PC-9 (cell line): ENCODE data around the gene ZEB2. TPM values are rescaled to one million over a fixed set of nuclear protein-coding genes. Genes with fewer than 3 reads are reported as not detected.

Experiments
- BruUV-seq: library from RNA; stranded (reverse); fragments of 400-500 nt; replicated peaks from 2 replicates; lab custom pipeline; 2021; lab: Mats Ljungman, UMichigan
- CTCF ChIA-PET: fragments of 300-600 bp; sonication (Branson Sonifier 250); formaldehyde crosslinking; loops from one replicate; lab custom pipeline; 2022; ENCODE audit warnings: antibody characterized with exemption; lab: Charles Lee
- POLR2A ChIA-PET: fragments of 300-600 bp; sonication (Branson Sonifier 250); formaldehyde crosslinking; loops from one replicate; lab custom pipeline; 2022; ENCODE audit warnings: antibody characterized with exemption; ENCODE audit not compliant: unreplicated experiment; lab: Charles Lee
- DNase-seq, 2 experiments: peaks; one replicate each; pipeline versions ENCODE4 v3.0.0 to v3.0.0-alpha.2; 2015 to 2022; ENCODE audit warnings: mixed read lengths in 1 of 2
- H2AFZ ChIP-seq: fragments of 200-600 bp; sonication (generic); 2 replicates; pipeline ENCODE4 v1.8.1; 2017; ENCODE audit warnings: antibody characterized with exemption
- H3F3A ChIP-seq: fragments of 200-600 bp; sonication (generic); 2 replicates; pipeline ENCODE4 v1.8.1; 2017; ENCODE audit warnings: antibody characterized with exemption, mild to moderate bottlenecking, low read depth; ENCODE audit not compliant: insufficient read depth
- H3K27ac ChIP-seq: fragments of 200-600 bp; sonication (generic); 2 replicates; pipeline ENCODE4 v1.6.1; 2016; ENCODE audit warnings: mixed run types
- H3K27me3 ChIP-seq: fragments of 200-600 bp; sonication (generic); 2 replicates; pipeline ENCODE4 v1.6.1; 2016; ENCODE audit warnings: low read depth, mixed run types; ENCODE audit not compliant: insufficient read depth
- H3K36me3 ChIP-seq: fragments of 200-600 bp; sonication (generic); 2 replicates; pipeline ENCODE4 v1.6.1; 2016; ENCODE audit warnings: low read depth, mixed run types
- H3K4me1 ChIP-seq: fragments of 200-600 bp; sonication (generic); replicated peaks from 2 replicates; pipeline ENCODE4 v1.6.1; 2016; ENCODE audit warnings: mixed run types; ENCODE audit not compliant: insufficient read depth
- H3K4me2 ChIP-seq: fragments of 200-600 bp; sonication (generic); 2 replicates; pipeline ENCODE4 v1.6.1; 2017; ENCODE audit warnings: mixed run types
- H3K4me3 ChIP-seq: fragments of 200-600 bp; sonication (generic); 2 replicates; pipeline ENCODE4 v1.6.1; 2016; ENCODE audit warnings: mixed run types
- H3K79me2 ChIP-seq: fragments of 200-600 bp; sonication (generic); 2 replicates; pipeline ENCODE4 v1.6.1; 2017; ENCODE audit warnings: low read depth, mixed run types
- H3K9me2 ChIP-seq: fragments of 200-600 bp; sonication (generic); 2 replicates; pipeline ENCODE4 v1.8.1; 2017; ENCODE audit warnings: mild to moderate bottlenecking; ENCODE audit not compliant: insufficient read depth
- H3K9me3 ChIP-seq: fragments of 200-600 bp; sonication (generic); 2 replicates; pipeline ENCODE4 v1.8.1; 2016; ENCODE audit warnings: low read depth; ENCODE audit not compliant: insufficient read depth
- H4K20me1 ChIP-seq: fragments of 200-600 bp; sonication (generic); 2 replicates; pipeline ENCODE4 v1.8.1; 2017; ENCODE audit not compliant: insufficient read depth
- EZH2 ChIP-seq: fragments of 200-600 bp; sonication (generic); IDR thresholded peaks from 2 replicates; pipeline ENCODE4 v1.8.0; 2017; ENCODE audit warnings: antibody characterized with exemption, low read depth
- intact Hi-C: fragments of 100-400 bp; cut with micrococcal nuclease; formaldehyde crosslinking; loops from one replicate; pipeline ENCODE4 v1.10.0; 2022; ENCODE audit not compliant: unreplicated experiment
- total RNA-seq: library from RNA; stranded (reverse); gene quantifications from 2 replicates; pipeline ENCODE4 v1.2.3, GENCODE V29; 2021
- TF ChIP-seq, protein P1 (sequence below): fragments of 200-600 bp; sonication (generic); conservative IDR thresholded peaks from 2 replicates; pipeline ENCODE4 v1.6.1; 2017; ENCODE audit warnings: mixed run types, antibody characterized with exemption, mild to moderate bottlenecking, moderate library complexity

The ZEB2 gene
- total RNA-seq, 1 experiment from 2014 or later, result 0.09 TPM

DNA sequence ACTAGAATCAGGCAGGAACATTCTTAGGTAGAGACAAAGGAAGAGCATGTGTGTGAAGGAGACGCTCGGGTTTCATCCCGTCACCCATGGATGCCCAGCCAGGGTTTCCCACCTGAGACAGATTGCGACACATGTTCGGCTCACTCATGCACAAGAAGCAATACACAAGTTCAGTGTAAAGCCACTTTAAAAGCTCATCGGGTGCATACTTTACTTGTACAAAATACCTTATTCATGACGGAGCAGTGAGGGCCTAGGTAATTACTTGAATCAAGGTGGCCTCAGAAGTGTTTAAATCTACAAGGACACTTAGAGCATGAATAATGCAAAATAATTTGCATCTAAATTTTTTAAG is 42.0 kb downstream of the ZEB2 start:
- H3K27ac ChIP-seq, result no peak overlapping the region
- peaks cover 20% of the 10 kb centered on the region for H3K4me1 ChIP-seq
- H3K79me2 ChIP-seq, result no peaks in the 10 kb centered on the region
- ChIA-PET CTCF (no interaction called here), POLR2A (no interaction called here)
- no peaks in the 10 kb centered on the region for H3K9me2 ChIP-seq
- no peaks in the 10 kb centered on the region for H4K20me1 ChIP-seq
- TF ChIP-seq EZH2, result no peak
- TF ChIP-seq, protein P1, sequence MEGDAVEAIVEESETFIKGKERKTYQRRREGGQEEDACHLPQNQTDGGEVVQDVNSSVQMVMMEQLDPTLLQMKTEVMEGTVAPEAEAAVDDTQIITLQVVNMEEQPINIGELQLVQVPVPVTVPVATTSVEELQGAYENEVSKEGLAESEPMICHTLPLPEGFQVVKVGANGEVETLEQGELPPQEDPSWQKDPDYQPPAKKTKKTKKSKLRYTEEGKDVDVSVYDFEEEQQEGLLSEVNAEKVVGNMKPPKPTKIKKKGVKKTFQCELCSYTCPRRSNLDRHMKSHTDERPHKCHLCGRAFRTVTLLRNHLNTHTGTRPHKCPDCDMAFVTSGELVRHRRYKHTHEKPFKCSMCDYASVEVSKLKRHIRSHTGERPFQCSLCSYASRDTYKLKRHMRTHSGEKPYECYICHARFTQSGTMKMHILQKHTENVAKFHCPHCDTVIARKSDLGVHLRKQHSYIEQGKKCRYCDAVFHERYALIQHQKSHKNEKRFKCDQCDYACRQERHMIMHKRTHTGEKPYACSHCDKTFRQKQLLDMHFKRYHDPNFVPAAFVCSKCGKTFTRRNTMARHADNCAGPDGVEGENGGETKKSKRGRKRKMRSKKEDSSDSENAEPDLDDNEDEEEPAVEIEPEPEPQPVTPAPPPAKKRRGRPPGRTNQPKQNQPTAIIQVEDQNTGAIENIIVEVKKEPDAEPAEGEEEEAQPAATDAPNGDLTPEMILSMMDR, result no peak
- intact Hi-C loops, result no loop called here
- no peak overlapping the region for H2AFZ ChIP-seq
- H3F3A ChIP-seq, result no peaks in the 10 kb centered on the region
- H3K4me2 ChIP-seq, result no peak overlapping the region
- no peak for DNase-seq
- H3K36me3 ChIP-seq, result no peaks in the 10 kb centered on the region
- H3K4me3 ChIP-seq, result no peak overlapping the region
- no peaks in the 10 kb centered on the region for H3K27me3 ChIP-seq
- BruUV-seq, result no TSS peak
- no peaks in the 10 kb centered on the region; the same call in 1 of the 2 replicates for H3K9me3 ChIP-seq

GRCh38 chr2:144477281-144477956 is 42.5 kb downstream of the ZEB2 start:
- Histone ChIP-seq H3K36me3 (no peaks in the 10 kb centered on the region), H3K79me2 (no peaks in the 10 kb centered on the region), H4K20me1 (no peaks in the 10 kb centered on the region), H3K9me2 (no peaks in the 10 kb centered on the region), H2AFZ (no peak overlapping the region), H3K9me3 (no peaks in the 10 kb centered on the region; the same call in 1 of the 2 replicates), H3K4me1 (peaks cover 20% of the 10 kb centered on the region), H3K27ac (no peak overlapping the region), H3K4me2 (no peak overlapping the region), H3K4me3 (no peak overlapping the region), H3K27me3 (no peaks in the 10 kb centered on the region), H3F3A (no peaks in the 10 kb centered on the region)
- no TSS peak for BruUV-seq
- ChIA-PET POLR2A (no interaction called here), CTCF (no interaction called here)
- intact Hi-C loops, result no loop called here
- TF ChIP-seq, protein P1, result no peak
- TF ChIP-seq EZH2, result no peak
- no peak for DNase-seq

DNA sequence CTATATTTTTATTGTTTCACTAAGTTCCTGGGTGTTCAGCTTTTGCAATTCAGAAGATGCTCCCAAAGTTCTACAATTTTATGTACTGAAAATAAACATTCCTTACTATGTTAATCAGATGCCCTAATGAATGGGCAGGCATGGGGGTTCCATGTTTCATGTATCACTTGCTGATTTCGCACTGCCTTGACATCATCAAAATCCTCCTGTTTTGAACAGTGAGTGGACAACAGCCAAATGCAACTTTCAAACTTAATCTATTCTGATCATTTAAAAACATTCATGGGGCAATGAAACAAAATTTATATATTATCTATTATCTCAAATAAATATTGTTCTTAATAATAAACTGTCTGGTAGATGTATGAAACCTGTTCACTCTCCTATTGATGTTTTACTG is 43.2 kb downstream of the ZEB2 start:
- intact Hi-C loops, result no loop called here
- Histone ChIP-seq H3K79me2 (no peaks in the 10 kb centered on the region), H3F3A (no peaks in the 10 kb centered on the region), H3K27ac (no peak overlapping the region), H3K4me1 (peaks cover 13% of the 10 kb centered on the region; the same call in 1 of the 2 replicates), H3K27me3 (no peaks in the 10 kb centered on the region), H3K4me2 (no peak overlapping the region), H3K9me2 (no peaks in the 10 kb centered on the region), H3K36me3 (no peaks in the 10 kb centered on the region), H3K4me3 (no peak overlapping the region), H4K20me1 (no peaks in the 10 kb centered on the region), H3K9me3 (no peaks in the 10 kb centered on the region; the same call in 1 of the 2 replicates), H2AFZ (no peak overlapping the region)
- ChIA-PET POLR2A (interaction anchor here (0.6 kb wide), 2 partner anchors 87 to 143 kb away, joined by 3 to 6 read pairs; no protein-coding TSS in a partner anchor), CTCF (no interaction called here)
- TF ChIP-seq, protein P1, result no peak
- no peak for TF ChIP-seq EZH2
- DNase-seq, result no peak
- no TSS peak for BruUV-seq
